Astrocyte of the spinal cord (primary cell): Measurements from ENCODE around the gene PRR5L.

ENCODE experiments used
- DNase-seq: peaks from one replicate; pipeline ENCODE4 v3.0.0; 2011; ENCODE audit warnings: low read depth, low spot score
- H3K4me3 ChIP-seq: 2 replicates; pipeline ENCODE4 v1.5.1; 2011; ENCODE audit warnings: low read depth, mild to moderate bottlenecking, low read length, moderate library complexity
- CTCF ChIP-seq: IDR thresholded peaks from 2 replicates; pipeline ENCODE4 v1.5.1; 2012; ENCODE audit warnings: low read depth, mild to moderate bottlenecking, low read length, inconsistent platforms
- in situ Hi-C: cut with HindIII; loops from 2 replicates; pipeline ENCODE4 v1.10.0; 2017; ENCODE audit warnings: low sequenced_read_pairs

Gene PRR5L

GRCh38 chr11:36409152-36409816 is 113.2 kb downstream of the PRR5L start:
- DNase-seq, result peak; percentile 75
- in situ Hi-C loops, result no loop called here
- no peak overlapping the region for H3K4me3 ChIP-seq
- TF ChIP-seq CTCF, result no peak

GRCh38 chr11:36411202-36411640 is 115.1 kb downstream of the PRR5L start:
- H3K4me3 ChIP-seq, result no peak overlapping the region
- in situ Hi-C loops, result no loop called here
- DNase-seq, result no peak
- no peak for TF ChIP-seq CTCF

GRCh38 chr11:36412781-36413383 is 116.8 kb downstream of the PRR5L start:
- TF ChIP-seq CTCF, result no peak
- peak; percentile 74 for DNase-seq
- no peak overlapping the region for H3K4me3 ChIP-seq
- in situ Hi-C loops, result no loop called here

GRCh38 chr11:36417154-36417553 is 121.1 kb downstream of the PRR5L start:
- no peak for DNase-seq
- TF ChIP-seq CTCF, result no peak

GRCh38 chr11:36419791-36420424 is 123.8 kb downstream of the PRR5L start:
- TF ChIP-seq CTCF, result no peak
- no peak for DNase-seq
- in situ Hi-C loops, result no loop called here
- no peak overlapping the region for H3K4me3 ChIP-seq

More at GRCh38 chr11:36417154-36417553, 121.1 kb downstream of the PRR5L start:
- no peak overlapping the region for H3K4me3 ChIP-seq
- in situ Hi-C loops, result no loop called here

GRCh38 chr11:36421546-36422155 is 125.6 kb downstream of the PRR5L start:
- in situ Hi-C loops, result no loop called here
- peak; percentile 10 for DNase-seq
- H3K4me3 ChIP-seq, result no peak overlapping the region
- no peak for TF ChIP-seq CTCF
